ENCODE results near the gene PFKFB3. TPM values are rescaled to one million over a fixed set of nuclear protein-coding genes. Genes with fewer than 3 reads are reported as not detected.

Gene PFKFB3
- total and polyA plus RNA-seq, 2 of the 4 experiments (the other 2 are of a cell fraction) = 34.1 to 45.5 TPM

- no peak overlapping the region for H3K18ac ChIP-seq (ENCODE audit: low read depth, low read length)
- H3K4me2 ChIP-seq (ENCODE audit: low read depth, low read length) = no peak overlapping the region
- DNase-seq (no peak), ATAC-seq (ENCODE audit: low read depth) (no peak)
- H2AK9ac ChIP-seq (replicated peaks; ENCODE audit: low read depth, low read length, poor library complexity) = peak overlapping the region; percentile 22
- no peak overlapping the region for H2BK20ac ChIP-seq (ENCODE audit: low read depth, low read length)
- ChIA-PET CTCF (interaction anchor here (0.6 kb wide), 1 partner anchor 179 kb away, joined by 3 read pairs; no protein-coding TSS in a partner anchor), POLR2A (ENCODE audit: unreplicated experiment) (no interaction called here)
- no peaks in the 10 kb centered on the region for H3K27me3 ChIP-seq (ENCODE audit: control insufficient read depth, insufficient read depth, low read length)
- H3K9me3 ChIP-seq (ENCODE audit: control insufficient read depth, insufficient read depth, low read length) = no peaks in the 10 kb centered on the region
- H4K8ac ChIP-seq (ENCODE audit: low read depth in 2 of 2, low read length in 2 of 2) = peak overlapping the region; percentile 58 to 79
- H4K5ac ChIP-seq (ENCODE audit: low read depth, low read length) = no peak overlapping the region
- H3K23ac ChIP-seq (ENCODE audit: low read depth, low read length) = no peak overlapping the region
- peaks cover 7% of the 10 kb centered on the region; the same call in 1 of the 2 replicates for H3K9me1 ChIP-seq (ENCODE audit: insufficient read depth, low read length)
- 94% methylated on average over 6 of the region's 19 CpGs; no CpG with 5 or more reads in 1 of the 2 experiments for WGBS, 2 experiments (ENCODE audit: extremely low coverage in 2 of 2, insufficient read length in 1 of 2)
- H2AFZ ChIP-seq (replicated peaks; ENCODE audit: low read length, poor library complexity) = peak overlapping the region; percentile 48
- H4K91ac ChIP-seq (ENCODE audit: insufficient read depth, low read depth, low read length) = peak overlapping the region; percentile 82
- peaks cover 90% of the 10 kb centered on the region for H3K36me3 ChIP-seq (ENCODE audit: control insufficient read depth, insufficient read depth, low read length)
- peak overlapping the region; percentile 80 for H2AK5ac ChIP-seq (ENCODE audit: low read depth, low read length)
- in situ Hi-C loops (cut with MboI; ENCODE audit: low sequenced_read_pairs) (loop anchor here (10.0 kb wide), 1 partner anchor 172 kb away; no protein-coding TSS in a partner anchor), intact Hi-C loops (cut with micrococcal nuclease) (no loop called here), dilution Hi-C loops (cut with HindIII; ENCODE audit: low sequenced_read_pairs, unreplicated experiment) (no loop called here)
- no peak overlapping the region for H3K56ac ChIP-seq (ENCODE audit: extremely low read depth, insufficient read depth, low read length)
- H3K27ac ChIP-seq (ENCODE audit: insufficient read depth, low read length) = peak overlapping the region; percentile 43; the same call in 1 of the 2 replicates
- H4K20me1 ChIP-seq (ENCODE audit: insufficient read depth, low read length) = peaks cover 43% of the 10 kb centered on the region
- peak overlapping the region; percentile 22; the same call in 1 of the 2 replicates for H3K14ac ChIP-seq (replicated peaks; ENCODE audit: low read depth, low read length)
- TF ChIP-seq POLR2A (IDR thresholded peaks at IDR 0.05; ENCODE audit: low read depth, low read length) (no peak), ELK1 (IDR thresholded peaks at IDR 0.05; ENCODE audit: borderline replicate concordance, low read depth, low read length) (no peak)
- H3K4me3 ChIP-seq (ENCODE audit: insufficient read depth, low read depth, low read length) = no peak overlapping the region
- BruUV-seq (replicated peaks) = no TSS peak
- peak overlapping the region; percentile 68 for H2BK120ac ChIP-seq (ENCODE audit: low read depth, low read length)
- peaks cover 4% of the 10 kb centered on the region; the same call in 1 of the 2 replicates for H3K4me1 ChIP-seq (ENCODE audit: control insufficient read depth, insufficient read depth, low read length)
- H3K4ac ChIP-seq (ENCODE audit: low read depth, low read length) = peak overlapping the region; percentile 86
- H2BK15ac ChIP-seq (ENCODE audit: low read depth, low read length) = 0 out of 3 replicates have a peak overlapping the region, but pooled peaks have one; percentile 13
- peaks cover 32 to 90% of the 10 kb centered on the region in 2 experiments for H3K79me1 ChIP-seq (ENCODE audit: low read depth in 1 of 2, low read length in 2 of 2)
- no peak overlapping the region for H3K9ac ChIP-seq (ENCODE audit: low read depth, low read length)
- peak overlapping the region; percentile 86 for H2BK5ac ChIP-seq (ENCODE audit: low read depth, low read length, poor library complexity, severe bottlenecking)
Observed at GRCh38 chr10:6222755-6223154, 20.0 kb downstream of the PFKFB3 start.
